Right cardiac atrium (tissue), 5 donors: Measurements from ENCODE around the gene C2CD4C. TPM values are rescaled to one million over a fixed set of nuclear protein-coding genes. Genes with fewer than 3 reads are reported as not detected.

Source experiments
- ATAC-seq, 2 donors: fragments of 200-7000 bp; cut with Tn5 transposase; one replicate each; pipeline versions ENCODE4 v1.8.0 to v1.9.1; 2020; ENCODE audit warnings: moderate library complexity in 2 of 2, mild to moderate bottlenecking in 1 of 2
- DNase-seq, 3 donors: peaks; one replicate each; pipeline ENCODE4 v3.0.0-alpha.2; 2020
- H3K27ac ChIP-seq: one replicate; pipeline ENCODE4 v1.5.1; 2013; ENCODE audit warnings: mild to moderate bottlenecking, low read length, control low read depth, moderate library complexity
- H3K27me3 ChIP-seq: one replicate; pipeline ENCODE4 v1.6.1; 2013; ENCODE audit not compliant: control insufficient read depth, insufficient read depth
- H3K4me1 ChIP-seq: one replicate; pipeline ENCODE4 v1.6.1; 2013; ENCODE audit warnings: low read length; ENCODE audit not compliant: control insufficient read depth, insufficient read depth
- H3K4me3 ChIP-seq: one replicate; pipeline ENCODE4 v1.5.1; 2013; ENCODE audit warnings: low read length, control low read depth
- H3K9me3 ChIP-seq: one replicate; pipeline ENCODE4 v1.6.1; 2013; ENCODE audit warnings: low read length; ENCODE audit not compliant: control insufficient read depth
- WGBS: extraction: QIAGEN DNeasy Blood & Tissue Kit; methylation state at CpG from one replicate; pipeline ENCODE4 v1.1.7; 2013; 5-methylcytosine and 5-hydroxymethylcytosine counted together
- intact Hi-C, 4 donors: fragments of 100-400 bp; cut with DNase I; formaldehyde crosslinking; loops; one replicate each; pipeline versions ENCODE4 v1.11.0 to v1.14.0; 2022 to 2023
- polyA plus RNA-seq: library from polyadenylated mRNA; stranded (reverse); fragments of 200-250 nt; gene quantifications from one replicate; pipeline ENCODE4 v1.2.3, GENCODE V29; 2013
- total RNA-seq, 4 donors: library from RNA; stranded (reverse); fragmentation: NEBNext Ultra II Directional; extraction: Animal tissue kit (Norgen Biotek cat#: 25700); gene quantifications; one replicate each; pipeline ENCODE4 v1.2.1, GENCODE V29; 2021
- donor health status: healthy with polysubstance abuse.
- donor health status: DM: no; HTN: yes; CAD: no.
- donor health status: DM: no; HTN: no; CAD: no.
- donor health status: DM: no; HTN: yes; CAD: no; lungs with severe emphysema.
- donor health status: DM: yes; HTN: yes; CAD: no.

The C2CD4C gene
- total and polyA plus RNA-seq, 5 donors: 0.35 to 1.2 (median 0.64) TPM

- WGBS: 95% methylated on average over 20 of the region's 20 CpGs
- Histone ChIP-seq H3K27me3 (no peaks in the 10 kb centered on the region), H3K4me1 (no peaks in the 10 kb centered on the region)
These were observed 41.0 kb upstream of the C2CD4C start for GRCh38 chr19:449916-450315.

GRCh38 chr19:447816-448560 lies 39.0 kb upstream of the C2CD4C start:
- no peaks in the 10 kb centered on the region for H3K27me3 ChIP-seq
- no peak overlapping the region for H3K4me3 ChIP-seq
- no peaks in the 10 kb centered on the region for H3K9me3 ChIP-seq
- H3K4me1 ChIP-seq: no peaks in the 10 kb centered on the region
- ATAC-seq: peak; percentile 71 to 76
- 39% methylated on average over 31 of the region's 31 CpGs for WGBS
- peak in 2 of 3 donors; percentile 71 to 75 for DNase-seq
- peak overlapping the region; percentile 6 for H3K27ac ChIP-seq
- intact Hi-C loops: no loop called here

More at GRCh38 chr19:449916-450315, 41.0 kb upstream of the C2CD4C start:
- Histone ChIP-seq H3K27ac (no peak overlapping the region), H3K4me3 (no peak overlapping the region), H3K9me3 (no peaks in the 10 kb centered on the region)
- intact Hi-C loops: no loop called here
- DNase-seq (peak in 1 of 3 donors; percentile 36), ATAC-seq (no peak)

- 61% methylated on average over 24 of the region's 24 CpGs for WGBS
- ATAC-seq (peak; percentile 44 to 58), DNase-seq (peak in 1 of 3 donors; percentile 45)
- intact Hi-C loops: no loop called here
- Histone ChIP-seq H3K4me3 (no peak overlapping the region), H3K27ac (no peak overlapping the region), H3K27me3 (no peaks in the 10 kb centered on the region), H3K4me1 (no peaks in the 10 kb centered on the region), H3K9me3 (no peaks in the 10 kb centered on the region)
These were observed 38.1 kb upstream of the C2CD4C start for GRCh38 chr19:447064-447426.

GRCh38 chr19:444677-445210 lies 35.8 kb upstream of the C2CD4C start:
- H3K9me3 ChIP-seq: no peaks in the 10 kb centered on the region
- no peak overlapping the region for H3K4me3 ChIP-seq
- H3K4me1 ChIP-seq: no peaks in the 10 kb centered on the region
- no peaks in the 10 kb centered on the region for H3K27me3 ChIP-seq
- no peak for ATAC-seq
- intact Hi-C loops: no loop called here
- no peak overlapping the region for H3K27ac ChIP-seq
- WGBS: 95% methylated on average over 26 of the region's 26 CpGs
- DNase-seq: no peak

GRCh38 chr19:443005-443404 lies 34.1 kb upstream of the C2CD4C start:
- Histone ChIP-seq H3K4me3 (no peak overlapping the region), H3K27me3 (no peaks in the 10 kb centered on the region), H3K27ac (no peak overlapping the region), H3K9me3 (no peaks in the 10 kb centered on the region), H3K4me1 (no peaks in the 10 kb centered on the region)
- ATAC-seq (no peak), DNase-seq (no peak)
- WGBS: 95% methylated on average over 2 of the region's 2 CpGs
- intact Hi-C loops: no loop called here

GRCh38 chr19:442085-442484 lies 33.1 kb upstream of the C2CD4C start:
- intact Hi-C loops: no loop called here
- WGBS: 98% methylated on average over 2 of the region's 2 CpGs
- H3K9me3 ChIP-seq: no peaks in the 10 kb centered on the region

GRCh38 chr19:441213-441836 lies 32.4 kb upstream of the C2CD4C start:
- ATAC-seq (peak in 1 of 2 donors; percentile 28), DNase-seq (no peak)
- Histone ChIP-seq H3K9me3 (no peaks in the 10 kb centered on the region), H3K4me3 (no peak overlapping the region), H3K27me3 (no peaks in the 10 kb centered on the region), H3K4me1 (no peaks in the 10 kb centered on the region), H3K27ac (no peak overlapping the region)
- 53% methylated on average over 23 of the region's 23 CpGs for WGBS
- intact Hi-C loops: no loop called here

More at GRCh38 chr19:442085-442484, 33.1 kb upstream of the C2CD4C start:
- Histone ChIP-seq H3K27me3 (no peaks in the 10 kb centered on the region), H3K4me1 (no peaks in the 10 kb centered on the region), H3K27ac (no peak overlapping the region), H3K4me3 (no peak overlapping the region)
- DNase-seq (no peak), ATAC-seq (no peak)

- intact Hi-C loops: no loop called here
- DNase-seq (no peak), ATAC-seq (no peak)
- H3K27ac ChIP-seq: no peak overlapping the region
- no peak overlapping the region for H3K4me3 ChIP-seq
- H3K4me1 ChIP-seq: no peaks in the 10 kb centered on the region
- no peaks in the 10 kb centered on the region for H3K27me3 ChIP-seq
- H3K9me3 ChIP-seq: no peaks in the 10 kb centered on the region
- WGBS: 85% methylated on average over 48 of the region's 48 CpGs
These were observed 31.7 kb upstream of the C2CD4C start for GRCh38 chr19:440391-441212.

GRCh38 chr19:439167-439900 lies 30.4 kb upstream of the C2CD4C start:
- ATAC-seq (no peak), DNase-seq (no peak)
- 84% methylated on average over 27 of the region's 27 CpGs for WGBS
- H3K27me3 ChIP-seq: no peaks in the 10 kb centered on the region
- H3K9me3 ChIP-seq: no peaks in the 10 kb centered on the region
- H3K27ac ChIP-seq: no peak overlapping the region
- no peak overlapping the region for H3K4me3 ChIP-seq
- intact Hi-C loops: no loop called here
- no peaks in the 10 kb centered on the region for H3K4me1 ChIP-seq

GRCh38 chr19:438416-438958 lies 29.5 kb upstream of the C2CD4C start:
- H3K9me3 ChIP-seq: no peaks in the 10 kb centered on the region
- intact Hi-C loops: no loop called here
- no peak overlapping the region for H3K27ac ChIP-seq
- no peak overlapping the region for H3K4me3 ChIP-seq
- WGBS: 79% methylated on average over 29 of the region's 29 CpGs
- no peaks in the 10 kb centered on the region for H3K27me3 ChIP-seq
- H3K4me1 ChIP-seq: no peaks in the 10 kb centered on the region
- DNase-seq: no peak
- ATAC-seq: no peak
